Measurements from ENCODE around the gene MRTFB.

- TF ChIP-seq CREB1 (CRISPR knock-in tag; IDR thresholded peaks at IDR 0.05; ENCODE audit: low read depth), result no peak
- TF ChIP-seq CTCF (conservative IDR thresholded peaks at IDR 0.05; ENCODE audit: low read depth in 2 of 2), result no peak
- no peak for TF ChIP-seq EZH2phosphoT487 (IDR thresholded peaks at IDR 0.05; ENCODE audit: unreplicated experiment)
- no peak for TF ChIP-seq STAT1 (IDR thresholded peaks at IDR 0.05; ENCODE audit: unreplicated experiment)
- TF ChIP-seq EZH2 (IDR thresholded peaks at IDR 0.05; ENCODE audit: low read depth, unreplicated experiment), result no peak
- no peak for TF ChIP-seq REST (IDR thresholded peaks at IDR 0.05; ENCODE audit: unreplicated experiment)
- no peak for TF ChIP-seq POLR2AphosphoS5 (IDR thresholded peaks at IDR 0.05; ENCODE audit: low read depth)
- TF ChIP-seq ZNF114 (CRISPR knock-in tag; IDR thresholded peaks at IDR 0.05), result no peak
- no peak for TF ChIP-seq ETS1 (IDR thresholded peaks at IDR 0.05)
- no peak for TF ChIP-seq ZNF462 (CRISPR knock-in tag; IDR thresholded peaks at IDR 0.05)
- no peak for TF ChIP-seq NANOG (IDR thresholded peaks at IDR 0.05; ENCODE audit: borderline replicate concordance)
- no peak for TF ChIP-seq JUNB (IDR thresholded peaks at IDR 0.05; ENCODE audit: unreplicated experiment)
Measured at GRCh38 chr16:14057878-14058382, 13.2 kb upstream of the MRTFB start.
